DMS 273 (cell line): ENCODE results near the gene WDFY4.

Experiments used
- DNase-seq: peaks from one replicate; lab custom pipeline; 2025; ENCODE audit not compliant: unreplicated experiment; lab: John Stamatoyannopoulos, UW

Gene WDFY4

DNA sequence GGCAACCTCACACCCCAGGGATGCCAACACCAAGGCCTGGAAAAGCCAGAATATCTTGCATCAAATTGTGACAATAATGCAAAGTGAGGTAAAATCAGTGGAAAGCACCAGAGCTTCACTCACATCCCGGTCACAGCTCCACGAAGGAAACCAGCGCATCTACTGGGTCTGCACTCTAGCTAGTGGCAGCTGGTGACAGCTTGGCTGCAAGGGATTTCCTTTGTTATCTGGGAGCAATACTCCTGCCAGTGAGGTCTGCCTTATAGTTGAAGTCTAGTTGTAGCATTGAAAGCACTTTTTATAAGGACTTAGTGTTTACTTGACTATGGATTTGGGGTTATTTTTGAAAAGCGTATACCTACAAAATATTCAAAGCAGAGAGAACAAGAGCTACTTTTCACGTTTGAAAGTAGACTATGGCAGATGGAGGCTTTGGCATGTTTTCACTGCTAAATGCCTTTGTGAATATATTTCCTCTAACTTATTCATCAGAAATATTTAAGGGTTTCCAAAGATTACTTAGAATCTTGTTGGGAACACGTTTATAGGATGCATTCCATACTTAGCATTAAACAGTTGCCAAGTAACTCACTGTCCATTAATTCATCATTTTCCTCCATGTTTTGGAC, 26.1 kb downstream of the WDFY4 start:
- DNase-seq = no peak

DNA sequence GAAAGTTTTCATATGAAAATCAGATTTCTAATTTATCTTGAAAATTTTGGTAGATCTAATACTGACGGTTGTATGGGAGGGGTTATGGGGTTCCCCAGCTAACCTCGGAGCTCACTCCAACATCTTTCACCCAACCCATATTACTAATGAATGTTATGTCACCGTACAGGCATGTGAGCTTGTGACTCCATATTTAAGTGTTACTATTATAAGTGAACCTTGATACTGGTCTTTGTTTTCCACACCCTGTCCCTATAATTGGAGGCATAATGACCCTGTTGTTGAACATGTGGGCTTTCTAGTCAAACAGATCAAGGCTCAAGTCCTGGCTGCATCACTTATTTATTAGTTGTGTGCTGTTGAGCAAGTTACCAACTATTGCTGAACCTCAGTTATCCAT, 27.2 kb downstream of the WDFY4 start:
- no peak for DNase-seq

DNA sequence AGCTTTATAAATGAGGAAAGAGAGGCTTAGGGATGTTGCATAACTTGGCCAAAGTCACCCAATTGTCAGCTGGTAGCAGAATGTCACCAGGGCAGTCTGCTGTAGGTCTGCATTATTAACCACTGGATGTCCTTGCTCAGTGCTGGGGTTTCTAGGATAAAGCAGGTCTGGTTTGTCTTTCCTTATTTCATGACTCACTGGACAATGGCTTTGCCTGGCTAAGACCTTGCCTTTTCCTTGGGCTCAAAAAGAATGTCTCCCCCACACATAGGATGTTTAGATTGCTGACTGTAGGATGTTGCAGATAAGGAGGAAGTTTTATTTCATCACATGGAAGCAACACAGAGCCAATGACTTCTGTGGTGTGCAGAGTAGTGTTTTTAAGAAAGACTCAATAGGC, 29.4 kb downstream of the WDFY4 start:
- DNase-seq = no peak

DNA sequence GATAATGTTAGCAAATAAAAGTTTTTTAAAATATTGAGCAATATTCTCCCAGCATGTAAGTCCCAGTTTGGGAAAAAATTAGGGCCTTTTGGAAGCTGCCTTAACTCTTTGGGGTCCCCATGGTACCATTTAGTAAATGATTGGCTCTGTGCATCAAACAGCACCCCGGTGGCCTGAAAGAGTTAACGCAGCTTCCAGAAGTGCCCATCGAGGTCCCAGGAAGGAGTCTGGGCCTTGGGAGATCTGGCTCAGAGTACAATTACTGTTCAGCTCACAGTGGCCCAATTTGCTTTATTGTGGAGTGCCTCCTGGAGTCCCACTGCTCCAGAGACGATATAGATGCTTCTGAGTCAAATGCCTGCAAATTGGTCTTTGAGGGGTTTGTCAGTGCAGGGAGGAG, 31.7 kb downstream of the WDFY4 start:
- no peak for DNase-seq

DNA sequence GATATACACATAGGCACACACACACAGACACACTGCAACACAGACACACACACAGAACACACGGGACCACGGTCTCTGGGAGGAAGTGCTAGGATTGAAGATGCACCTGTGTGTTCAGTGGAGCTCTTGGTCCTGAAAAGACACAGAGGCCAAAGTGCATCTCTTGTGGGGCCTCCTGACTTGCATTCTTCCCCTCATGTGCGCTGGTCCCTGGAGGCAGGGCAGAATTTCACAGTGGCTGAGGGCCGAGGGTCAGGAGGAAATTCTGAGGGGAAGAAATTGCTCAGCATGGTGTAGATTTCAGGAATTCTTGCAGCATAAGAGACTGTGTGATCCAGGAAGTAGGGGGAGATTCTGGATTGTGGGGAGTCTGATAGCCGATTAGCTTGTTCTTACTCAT, 35.9 kb downstream of the WDFY4 start:
- no peak for DNase-seq

DNA sequence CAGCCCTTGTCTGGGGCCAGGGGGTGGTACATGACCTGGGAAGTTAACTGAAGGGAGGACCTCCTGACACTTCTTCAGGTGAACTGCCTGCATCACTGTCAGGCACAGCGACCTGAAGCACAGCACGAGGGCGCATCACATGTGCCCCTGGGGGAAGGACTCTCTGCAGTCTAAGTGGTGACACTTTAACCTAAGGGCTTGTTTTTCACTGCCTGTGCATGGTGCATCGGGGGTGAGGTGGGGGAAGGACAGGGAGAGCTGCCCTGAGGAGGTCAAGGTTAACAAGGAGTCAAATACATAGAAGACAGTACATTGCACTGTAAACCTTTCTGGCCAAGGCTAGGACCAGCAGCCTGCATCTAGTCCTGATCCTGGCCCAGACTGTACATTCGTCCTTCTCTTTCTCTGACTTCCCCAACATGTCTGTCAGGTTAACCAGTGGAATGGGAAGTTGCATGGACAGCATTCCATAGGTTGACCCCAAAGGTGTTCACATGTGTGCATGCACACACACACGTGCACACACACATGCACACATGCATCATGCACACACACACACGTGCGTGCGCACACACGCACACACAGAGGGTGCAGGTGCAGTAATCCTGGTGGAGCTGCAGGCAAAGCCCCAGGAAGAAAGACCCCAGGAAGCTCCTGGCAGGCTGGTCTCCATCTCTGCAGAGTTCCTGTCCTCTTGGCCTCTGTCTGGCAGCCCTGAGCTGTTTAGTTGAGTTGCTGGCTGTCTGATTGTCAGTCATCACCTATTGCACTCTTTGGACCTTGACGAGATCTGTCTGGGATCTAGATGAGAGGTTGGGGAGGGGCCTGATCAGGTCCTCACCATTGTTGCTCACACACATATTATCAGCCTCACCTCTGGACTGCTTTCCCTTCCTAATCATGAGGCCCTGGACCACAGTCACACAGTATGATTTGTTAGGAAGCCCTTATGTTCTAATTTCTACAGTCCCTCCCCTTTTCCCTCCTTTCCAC, 37.8 kb downstream of the WDFY4 start:
- no peak for DNase-seq

DNA sequence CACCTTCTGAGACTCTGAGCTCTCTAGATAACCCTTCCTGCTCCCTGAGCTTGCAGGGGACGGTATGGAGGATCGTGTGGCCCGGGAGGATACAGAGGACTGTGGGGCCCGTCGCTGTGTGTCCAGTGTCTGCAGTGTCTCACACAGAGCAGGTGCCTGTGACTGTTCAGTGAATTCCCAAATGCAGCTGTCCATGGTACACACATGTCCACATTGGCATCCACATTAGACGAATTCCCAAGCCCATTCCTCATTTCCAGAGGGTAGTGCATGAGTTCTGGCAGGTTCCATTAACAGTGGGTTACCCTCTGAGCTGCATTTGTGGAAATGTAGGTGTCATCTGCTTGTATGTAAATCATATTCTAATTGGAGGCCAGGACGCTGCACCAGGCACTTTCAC, 39.5 kb downstream of the WDFY4 start:
- DNase-seq = no peak

DNA sequence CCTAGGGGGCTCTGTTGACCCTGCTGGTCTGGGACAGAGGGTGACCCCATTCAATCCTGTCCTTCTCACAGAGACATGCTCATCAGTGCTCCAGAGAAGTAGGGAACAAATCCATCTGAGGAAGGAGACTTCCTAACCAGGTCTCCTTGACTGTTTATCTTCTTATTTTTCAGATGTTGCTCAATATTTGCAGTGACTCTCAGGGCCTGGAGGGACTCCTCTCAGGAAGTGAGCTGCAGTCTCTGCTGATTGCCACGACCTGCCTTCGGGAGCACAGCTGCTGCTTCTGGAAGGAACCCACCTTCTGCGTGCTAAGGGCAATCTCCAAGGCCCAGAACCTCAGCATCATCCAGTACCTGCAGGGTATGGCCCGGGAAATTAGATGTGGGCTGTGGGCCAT, 41.0 kb downstream of the WDFY4 start:
- DNase-seq = no peak

DNA sequence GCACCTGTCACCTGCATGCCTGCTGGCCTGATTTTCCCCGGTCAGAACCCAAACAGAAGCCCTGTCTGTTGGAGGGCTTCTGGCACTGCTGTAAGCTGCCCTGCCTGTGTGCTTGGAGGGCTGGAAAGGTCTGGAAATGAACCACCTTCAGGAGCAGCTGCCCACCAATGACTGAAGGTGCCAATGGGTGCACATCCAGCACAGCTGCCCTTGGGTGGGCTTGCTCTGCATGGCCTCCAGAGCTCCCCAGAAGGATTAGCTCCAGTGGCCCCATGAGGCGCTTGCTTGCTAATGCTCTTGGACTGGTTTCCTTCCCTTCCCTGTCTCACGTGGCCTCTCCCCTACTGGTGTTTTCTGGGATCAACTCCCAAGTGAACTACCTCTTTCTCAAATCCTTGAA, 43.2 kb downstream of the WDFY4 start:
- DNase-seq = no peak

DNA sequence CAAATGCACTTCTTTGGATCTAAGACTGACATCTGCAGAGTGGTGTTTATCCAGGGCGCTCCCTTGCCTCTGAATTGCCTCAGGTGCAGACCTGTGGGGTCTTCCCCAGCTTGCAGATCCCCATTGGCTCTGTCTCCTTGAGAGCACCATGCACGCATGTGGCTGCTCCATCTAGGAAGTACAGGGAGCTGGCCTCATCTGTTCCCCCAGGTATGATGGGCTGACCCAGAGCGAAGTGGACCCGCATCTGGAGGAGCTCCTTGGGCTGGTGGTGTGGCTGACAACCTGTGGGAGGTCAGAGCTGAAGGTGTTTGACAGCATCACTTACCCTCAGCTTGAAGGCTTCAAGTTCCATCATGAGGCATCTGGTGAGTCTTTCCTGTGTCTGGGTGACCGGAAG, 44.5 kb downstream of the WDFY4 start:
- DNase-seq = no peak

DNA sequence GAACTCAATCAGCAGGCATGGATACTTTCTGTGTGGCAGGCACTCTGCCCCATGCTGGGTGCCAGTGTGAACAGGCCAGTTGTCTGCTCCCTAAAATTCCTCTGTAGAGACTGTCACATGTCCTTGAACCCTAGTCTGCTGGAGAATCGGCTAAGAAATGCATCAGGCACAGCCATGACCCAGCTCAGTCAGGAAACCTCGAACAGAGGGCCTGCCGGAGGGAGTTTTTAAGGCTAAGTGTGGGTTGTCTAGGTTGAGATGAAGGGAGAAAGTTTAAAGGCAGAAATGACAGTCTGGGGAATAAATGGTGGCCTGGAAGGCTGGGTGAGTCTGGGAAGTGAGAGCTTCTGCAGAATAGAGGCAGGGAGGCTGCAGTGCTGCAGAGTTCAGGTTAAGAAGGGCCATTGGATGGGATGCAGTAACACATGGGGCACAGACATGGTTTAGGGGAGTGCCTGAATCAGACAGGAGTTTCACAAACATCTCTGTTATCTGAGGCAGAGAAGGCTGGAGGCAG, 45.3 kb downstream of the WDFY4 start:
- DNase-seq = no peak

DNA sequence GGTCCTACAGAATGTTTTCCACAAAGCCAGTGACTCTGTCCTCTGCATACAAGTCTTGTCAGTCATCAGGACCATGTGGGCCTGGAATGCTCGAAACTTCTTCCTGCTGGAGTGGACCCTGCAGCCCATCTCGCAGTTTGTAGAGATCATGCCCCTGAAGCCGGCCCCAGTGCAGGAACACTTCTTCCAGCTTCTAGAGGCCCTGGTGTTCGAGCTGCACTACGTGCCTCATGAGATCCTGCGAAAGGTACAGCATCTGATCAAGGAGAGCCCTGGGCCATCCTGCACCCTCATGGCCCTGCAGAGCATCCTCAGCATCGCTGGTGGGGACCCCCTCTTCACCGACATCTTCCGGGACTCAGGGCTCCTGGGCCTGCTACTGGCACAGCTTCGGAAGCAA, 46.5 kb downstream of the WDFY4 start:
- no peak for DNase-seq

DNA sequence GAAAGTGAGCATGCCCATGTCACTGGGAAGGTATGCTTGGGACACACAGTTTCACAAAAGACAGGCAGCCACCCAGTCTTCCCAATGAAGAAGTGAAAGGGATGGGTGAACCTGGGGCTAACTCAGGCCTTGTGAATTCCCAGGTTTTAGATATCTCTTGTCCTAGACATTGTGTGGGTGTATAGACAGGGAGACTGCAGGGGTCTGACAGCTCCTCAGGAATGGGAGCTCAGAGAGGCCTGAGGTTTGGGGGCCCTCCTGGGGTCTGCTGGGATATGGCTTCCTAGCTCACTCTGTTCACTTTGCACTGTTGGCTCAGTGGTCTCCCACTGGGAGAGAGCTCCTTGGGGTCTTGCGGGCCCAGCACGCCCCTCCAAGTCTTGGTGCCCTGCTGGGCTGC, 47.0 kb downstream of the WDFY4 start:
- no peak for DNase-seq

DNA sequence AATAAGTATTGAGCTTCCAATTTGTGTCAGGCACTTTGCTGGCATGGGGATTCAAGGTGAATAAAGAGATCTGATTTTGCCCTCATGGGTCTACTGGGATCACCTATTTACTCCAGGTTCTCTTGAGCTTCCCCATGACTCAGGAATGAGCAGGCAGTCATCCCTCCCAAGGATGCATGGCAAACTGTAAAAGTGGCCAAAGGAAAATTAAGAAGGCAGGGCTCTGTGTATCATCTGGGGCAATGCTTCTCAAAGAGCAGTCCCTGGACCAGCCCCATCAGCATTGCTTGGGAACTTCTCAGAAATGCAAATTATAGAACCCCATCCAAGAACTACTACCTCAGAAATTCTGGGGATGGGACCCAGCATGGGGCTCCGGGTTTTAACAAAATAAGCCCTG, 48.7 kb downstream of the WDFY4 start:
- no peak for DNase-seq

DNA sequence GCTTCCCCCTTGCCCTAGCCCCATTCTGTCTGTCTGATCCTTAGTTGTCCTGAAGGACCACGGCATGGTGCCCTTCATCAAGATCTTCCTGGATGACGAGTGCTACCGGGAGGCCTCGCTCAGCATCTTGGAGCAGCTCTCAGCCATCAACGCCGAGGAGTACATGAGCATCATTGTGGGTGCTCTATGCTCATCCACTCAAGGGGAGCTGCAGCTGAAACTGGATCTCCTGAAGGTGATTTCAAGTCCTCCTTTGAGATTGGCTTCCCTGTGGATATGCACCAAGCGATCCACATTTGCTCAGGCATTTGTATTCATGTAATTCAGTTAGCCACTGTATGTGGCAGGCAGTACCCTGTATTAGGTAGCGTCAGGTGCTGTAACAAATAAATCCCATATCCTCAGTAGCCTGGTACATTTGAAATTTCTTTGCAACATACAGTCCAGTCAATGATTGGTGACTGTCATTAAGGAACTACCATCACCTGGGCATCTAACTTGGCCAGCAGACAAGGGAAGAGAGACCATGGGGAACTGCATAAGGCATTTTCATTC, 51.2 kb downstream of the WDFY4 start:
- no peak for DNase-seq

DNA sequence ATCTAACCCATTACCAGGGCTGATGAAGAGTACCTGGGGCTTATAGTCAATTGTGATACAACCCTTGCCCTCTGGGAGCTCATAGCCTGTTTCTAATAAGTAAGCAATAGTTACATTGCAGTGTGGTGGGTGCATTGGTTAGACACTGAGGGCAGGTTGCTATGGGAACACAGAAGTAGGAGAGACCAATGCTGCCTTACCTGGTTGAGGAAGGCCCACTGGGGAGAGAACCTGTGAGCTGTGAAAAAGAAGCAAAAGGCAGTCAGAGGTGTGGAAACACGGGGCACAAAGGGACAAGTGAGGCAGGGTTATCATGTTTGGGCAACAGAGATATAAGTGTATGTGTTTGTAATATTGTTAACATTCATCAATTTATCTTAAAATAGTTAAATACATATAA, 51.9 kb downstream of the WDFY4 start:
- DNase-seq = no peak

DNA sequence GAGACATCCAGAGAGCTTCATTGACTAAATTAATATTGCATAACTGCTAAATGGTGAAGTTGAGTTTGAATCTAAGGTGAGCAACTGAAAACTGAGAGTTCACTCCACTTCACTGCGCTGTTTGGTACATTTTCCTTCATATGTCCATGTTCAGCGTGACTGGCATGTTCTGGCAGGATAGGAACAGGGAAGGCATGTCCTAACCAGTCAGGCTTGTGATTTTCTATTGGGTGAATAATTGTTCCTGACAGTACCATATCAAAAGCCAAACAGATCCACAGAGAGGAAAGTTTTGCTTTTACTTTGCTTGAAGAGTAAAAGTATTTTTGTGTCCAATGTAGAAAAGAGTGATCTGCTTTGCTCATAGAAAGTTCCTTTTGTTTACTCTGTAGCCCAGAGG, 53.2 kb downstream of the WDFY4 start:
- DNase-seq = no peak

DNA sequence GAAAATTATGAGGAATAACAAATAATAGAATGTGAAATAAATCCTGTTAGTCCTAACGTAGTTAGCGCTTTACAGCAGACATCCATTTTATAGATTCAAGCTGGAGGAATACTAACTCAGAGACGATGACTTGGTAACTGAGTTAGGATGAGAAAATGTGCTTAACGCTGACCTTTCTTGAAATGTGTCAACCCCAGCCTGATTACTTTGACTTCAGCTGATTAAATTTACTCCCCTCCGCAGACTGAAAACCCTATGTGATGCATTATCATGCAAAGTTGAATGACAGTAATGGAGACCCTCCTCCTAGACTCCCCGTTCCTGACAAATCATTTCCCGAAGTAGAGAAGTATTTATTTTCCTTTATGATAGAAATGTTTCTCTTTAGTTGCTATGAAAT, 54.5 kb downstream of the WDFY4 start:
- no peak for DNase-seq

DNA sequence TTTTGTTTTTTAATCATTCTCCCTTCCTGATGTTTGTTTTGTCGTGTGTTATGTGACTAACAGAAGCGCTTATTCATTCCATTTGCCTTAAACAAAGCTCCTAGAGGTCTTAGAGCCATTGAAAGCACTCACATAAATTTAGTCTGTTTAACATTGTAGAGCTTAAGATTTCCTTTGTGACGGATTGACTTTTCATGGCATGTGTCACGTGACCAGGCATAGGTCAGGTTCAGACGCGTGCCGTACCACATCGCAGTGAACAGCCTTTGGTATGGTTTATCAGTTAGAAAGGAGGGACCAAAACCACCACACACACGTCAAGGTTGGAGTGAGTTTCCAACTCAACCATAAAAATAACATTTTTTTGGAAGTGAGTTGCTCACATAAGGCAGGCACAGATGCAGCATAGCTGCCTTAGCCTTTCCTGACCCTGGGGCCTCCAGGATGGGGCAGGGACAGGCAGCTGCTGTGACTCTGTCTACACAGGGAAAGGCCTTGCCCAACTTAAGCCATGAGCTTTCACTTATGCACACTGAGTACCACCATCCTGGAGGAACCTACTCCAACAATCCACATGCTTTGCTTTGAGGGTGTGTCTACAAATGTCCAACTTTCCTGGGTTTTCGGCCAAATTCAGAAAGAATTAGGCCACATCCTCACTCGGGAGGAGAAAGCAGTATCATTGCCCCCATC, 55.5 kb downstream of the WDFY4 start:
- DNase-seq = no peak

DNA sequence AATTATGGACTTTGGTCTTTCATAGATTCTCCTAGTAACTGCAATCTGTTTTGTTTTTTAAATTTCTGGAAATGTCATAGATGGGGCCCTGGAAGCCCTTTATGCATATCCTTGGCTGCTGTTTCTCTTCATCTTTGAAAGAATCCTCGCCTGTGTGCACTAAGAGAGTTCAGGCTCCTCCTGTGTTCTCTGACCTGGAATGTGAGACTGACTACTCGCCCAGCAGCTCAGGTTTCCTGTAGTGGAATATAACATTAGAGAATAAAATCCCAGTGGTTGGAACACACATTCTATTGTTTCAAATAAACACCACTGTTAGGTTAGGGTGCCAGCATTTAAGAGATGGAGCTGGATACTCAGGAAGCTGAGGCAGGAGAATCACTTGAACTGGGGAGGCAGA, 56.3 kb downstream of the WDFY4 start:
- DNase-seq = no peak
